NCI-H82 treated with DMSO at 0.1 percent for 48 hours (cell line): ENCODE results near the gene CTAG2.
"Not testable (repeated sequence)": the region's sequence is repeated elsewhere in the genome, so short reads cannot be mapped to it uniquely, and the experiment has no call there.

Experiments used
- DNase-seq: peaks from one replicate; lab custom pipeline; 2025; ENCODE audit not compliant: unreplicated experiment; lab: John Stamatoyannopoulos, UW

Gene CTAG2

DNA sequence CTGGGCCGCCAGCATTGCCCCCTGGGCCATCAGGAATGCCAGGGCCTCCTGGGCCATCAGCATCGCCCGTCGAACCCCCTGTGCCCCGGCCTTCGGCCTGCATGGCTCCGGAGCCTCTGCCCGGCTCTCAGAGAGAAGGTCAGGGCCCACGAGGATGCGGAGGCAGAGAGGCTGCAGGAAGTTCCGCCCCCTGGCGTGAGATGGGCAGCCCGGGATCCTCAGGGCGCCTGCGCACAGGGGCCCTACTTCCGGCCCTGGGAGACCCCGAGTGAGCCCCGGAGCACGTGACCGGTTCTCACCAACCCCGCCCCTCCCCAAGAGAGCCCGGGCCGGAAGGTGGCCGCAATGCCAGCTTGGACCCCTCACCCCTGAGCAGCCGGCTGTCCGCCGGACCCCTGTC, at the start of gene CTAG2:
TSS of gene CTAG2 (minus strand) at position 167 of the 400 bp plus-strand sequence. CDS start at position 103, 64 bp downstream.
- DNase-seq: not testable (repeated sequence)

DNA sequence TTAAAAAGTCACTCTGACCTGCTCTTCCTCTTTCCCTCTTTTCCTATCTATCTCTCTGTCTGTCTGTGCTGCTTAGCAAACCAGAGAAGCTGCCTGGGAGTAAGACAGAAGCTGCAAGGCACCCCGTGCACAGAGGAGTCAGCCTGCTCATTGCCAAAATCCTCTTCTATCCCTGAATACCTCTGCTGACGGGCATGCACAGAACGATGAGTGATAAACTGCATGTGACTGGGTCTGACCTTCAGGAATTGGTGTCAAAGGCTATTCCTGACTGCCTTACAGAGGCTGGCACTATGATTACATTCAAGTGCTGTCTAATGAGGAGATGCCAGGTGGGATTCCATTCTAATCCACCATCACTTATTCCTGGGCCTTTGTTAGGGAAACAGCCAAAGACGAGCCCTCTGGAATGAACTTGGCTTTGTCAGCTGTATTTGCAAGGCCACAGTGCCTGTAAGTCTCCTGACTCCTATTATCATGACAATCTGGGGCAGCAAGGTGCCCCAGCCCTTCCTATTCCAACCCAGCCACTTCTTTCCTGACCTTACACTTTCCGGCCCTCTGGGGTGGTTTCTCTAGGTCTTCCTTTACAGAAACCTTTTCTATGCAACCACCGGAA, 45.4 kb upstream of the CTAG2 start:
- DNase-seq: no peak

DNA sequence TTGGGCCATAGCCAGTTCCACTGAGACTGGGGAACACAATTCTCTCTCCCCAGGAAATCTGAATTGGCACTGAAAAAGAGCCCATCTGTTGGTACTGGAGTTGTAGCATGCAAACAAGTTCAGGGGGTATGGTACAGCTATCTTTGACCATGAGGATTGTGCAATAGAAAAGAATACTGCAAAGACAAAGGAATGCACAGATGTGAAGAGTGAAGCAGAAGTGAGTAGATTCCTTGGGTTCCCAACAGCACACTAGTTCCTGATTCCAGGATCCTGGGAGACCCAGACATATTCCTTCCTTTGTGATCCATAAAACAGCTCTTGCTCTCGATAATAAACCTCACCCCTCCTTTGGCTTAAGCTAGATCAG, 43.3 kb upstream of the CTAG2 start:
- no peak for DNase-seq

DNA sequence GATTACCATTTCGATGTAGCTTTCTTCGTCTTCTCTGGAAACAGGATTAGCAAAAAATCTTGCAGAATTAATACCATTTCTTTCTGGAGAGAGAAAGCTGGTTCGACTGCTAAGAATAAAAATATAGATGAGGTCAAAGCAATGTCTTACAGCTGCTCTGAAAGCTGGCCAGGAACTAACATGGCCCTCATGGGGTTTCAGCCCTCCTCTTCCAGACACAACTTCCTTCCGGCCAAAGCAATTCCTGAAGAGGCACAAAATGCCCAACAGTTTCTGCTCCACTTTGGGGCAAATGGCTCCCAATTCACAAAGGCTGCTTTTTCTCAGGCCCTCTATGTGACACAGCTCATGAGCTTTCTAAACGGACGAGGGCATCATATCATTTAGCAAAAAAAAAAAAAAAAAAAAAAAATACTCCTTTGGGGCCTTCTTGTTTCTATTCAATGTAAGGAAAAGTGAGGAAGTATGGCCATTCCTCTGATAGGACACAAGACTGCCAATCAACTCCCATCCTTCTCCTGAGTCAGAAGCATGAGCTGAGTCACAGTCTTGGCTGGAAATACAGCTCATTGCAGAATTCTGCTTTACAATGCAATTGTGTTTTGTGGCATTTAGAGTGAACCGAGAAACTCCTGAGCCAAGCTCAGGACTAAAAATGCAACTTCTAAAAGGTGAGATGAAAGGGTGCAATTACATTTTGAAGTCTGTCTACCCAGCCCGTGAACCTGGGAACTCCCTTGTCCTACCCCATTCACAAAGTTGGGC, 42.7 kb upstream of the CTAG2 start:
- DNase-seq: no peak

DNA sequence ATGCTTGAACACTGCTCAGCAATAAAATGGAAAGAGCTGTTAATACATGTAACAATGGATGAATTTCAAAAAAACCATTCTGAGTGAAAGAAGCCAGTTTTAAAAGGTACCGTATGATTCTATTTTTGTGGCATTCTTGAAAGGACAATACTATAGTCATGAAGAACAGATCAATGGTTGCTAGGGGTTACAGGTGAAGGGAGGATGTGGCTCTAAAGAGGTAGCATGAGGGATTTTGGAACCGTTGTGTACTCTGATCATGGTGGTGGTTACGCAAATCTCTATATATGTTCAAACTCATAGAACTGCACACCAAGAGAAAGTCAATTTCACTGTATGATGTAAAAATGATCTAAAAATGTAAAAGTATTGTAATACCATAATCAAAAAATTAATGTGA, 40.0 kb upstream of the CTAG2 start:
- DNase-seq: no peak

DNA sequence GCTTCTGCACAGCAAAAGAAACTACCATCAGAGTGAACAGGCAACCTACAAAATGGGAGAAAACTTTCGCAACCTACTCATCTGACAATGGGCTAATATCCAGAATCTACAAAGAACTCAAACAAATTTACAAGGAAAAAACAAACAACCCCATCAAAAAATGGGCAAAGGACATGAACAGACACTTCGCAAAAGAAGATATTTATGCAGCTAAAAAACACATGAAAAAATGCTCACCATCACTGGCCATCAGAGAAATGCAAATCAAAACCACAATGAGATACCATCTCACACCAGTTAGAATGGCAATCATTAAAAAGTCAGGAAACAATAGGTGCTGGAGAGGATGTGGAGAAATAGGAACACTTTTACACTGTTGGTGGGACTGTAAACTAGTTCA, 37.1 kb upstream of the CTAG2 start:
- not testable (repeated sequence) for DNase-seq

DNA sequence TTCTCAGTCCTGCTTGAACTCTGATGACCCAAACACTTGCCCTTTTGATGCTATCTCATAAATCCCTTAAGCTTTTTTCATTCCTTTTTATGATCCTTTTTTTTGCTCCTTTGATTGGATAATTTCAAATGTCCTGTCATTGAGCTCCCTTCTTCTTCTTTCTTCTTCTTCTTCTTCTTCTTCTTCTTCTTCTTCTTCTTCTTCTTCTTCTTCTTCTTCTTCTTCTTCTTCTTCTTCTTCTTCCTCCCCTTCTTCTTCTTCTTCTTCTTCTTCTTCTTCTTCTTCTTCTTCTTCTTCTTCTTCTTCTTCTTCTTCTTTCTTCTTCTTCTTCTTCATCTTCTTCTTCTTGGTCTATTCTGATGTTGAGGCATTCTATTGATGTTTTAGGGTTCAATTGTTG, 18.7 kb upstream of the CTAG2 start:
- DNase-seq: not testable (repeated sequence)

DNA sequence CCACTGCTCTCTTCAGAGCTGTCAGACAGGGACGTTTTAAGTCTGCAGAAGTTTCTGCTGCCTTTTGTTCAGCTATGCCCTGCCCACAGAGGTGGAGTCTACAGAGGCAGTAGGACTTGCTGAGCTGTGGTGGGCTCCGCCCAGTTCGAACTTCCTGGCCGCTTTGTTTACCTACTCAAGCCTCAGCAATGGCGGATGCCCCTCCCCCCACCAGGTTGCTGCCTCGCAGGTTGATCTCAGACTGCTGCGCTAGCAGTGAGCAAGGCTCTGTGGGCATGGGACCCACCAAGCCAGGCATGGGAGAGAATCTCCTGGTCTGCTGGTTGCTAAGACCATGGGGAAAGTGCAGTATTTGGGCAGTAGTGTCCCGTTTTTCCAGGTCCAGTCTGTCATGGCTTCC, 17.5 kb upstream of the CTAG2 start:
- not testable (repeated sequence) for DNase-seq

DNA sequence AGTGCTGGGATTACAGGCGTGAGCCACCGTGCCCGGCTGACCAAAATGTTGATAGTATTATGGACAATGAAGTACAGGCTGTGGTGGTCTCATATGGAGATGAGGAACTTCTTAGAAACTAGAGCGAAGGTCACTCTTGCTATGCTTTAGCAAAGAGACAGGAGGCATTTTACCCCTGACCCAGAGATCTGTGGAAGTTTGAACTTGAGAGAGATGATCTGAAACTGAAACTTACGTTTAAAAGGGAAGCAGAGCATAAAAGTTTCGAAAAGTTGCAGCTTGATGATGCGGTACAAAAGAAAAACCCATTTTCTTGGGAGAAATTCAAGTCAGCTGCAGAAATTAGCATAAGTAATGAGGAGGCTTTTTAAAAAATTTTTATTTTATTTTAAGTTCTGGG, 8.5 kb upstream of the CTAG2 start:
- no peak for DNase-seq

DNA sequence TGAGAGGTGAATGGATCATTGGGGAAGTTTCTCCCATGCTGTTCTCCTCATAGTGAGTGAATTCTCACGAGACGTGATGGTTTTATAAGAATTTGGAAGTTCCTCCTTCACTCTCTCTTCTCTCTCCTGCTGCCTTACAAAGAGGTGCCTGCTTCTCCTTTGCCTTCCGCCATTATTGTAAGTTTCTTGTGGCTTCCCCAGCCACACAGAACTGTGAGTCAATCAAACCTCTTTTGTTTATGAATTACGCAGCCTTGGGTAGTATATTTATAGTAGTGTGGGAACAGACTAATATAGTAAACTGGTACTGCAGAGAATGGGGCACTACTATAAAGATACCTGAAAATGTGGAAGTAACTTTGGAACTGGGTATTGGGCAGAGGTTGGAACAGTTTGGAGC, 7.8 kb upstream of the CTAG2 start:
- no peak for DNase-seq

DNA sequence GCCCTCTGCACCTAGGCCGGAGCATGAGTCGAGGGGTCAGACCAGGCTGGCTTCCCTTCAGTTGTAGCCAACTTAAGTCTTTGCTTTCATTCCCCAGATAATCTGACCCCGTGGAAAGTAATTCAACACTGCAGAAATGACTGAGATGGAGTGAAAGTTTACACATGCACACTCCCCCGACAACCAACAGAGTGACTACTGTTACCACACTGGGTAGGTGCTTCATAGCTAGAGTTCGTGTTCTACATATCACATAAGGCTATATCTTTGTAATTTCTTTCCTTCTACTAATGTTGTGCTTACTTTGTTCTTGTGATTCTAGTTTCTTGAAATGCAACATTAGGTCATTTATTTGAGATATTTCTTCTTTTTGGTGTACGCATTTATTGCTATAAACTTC, 7.2 kb upstream of the CTAG2 start:
- no peak for DNase-seq

DNA sequence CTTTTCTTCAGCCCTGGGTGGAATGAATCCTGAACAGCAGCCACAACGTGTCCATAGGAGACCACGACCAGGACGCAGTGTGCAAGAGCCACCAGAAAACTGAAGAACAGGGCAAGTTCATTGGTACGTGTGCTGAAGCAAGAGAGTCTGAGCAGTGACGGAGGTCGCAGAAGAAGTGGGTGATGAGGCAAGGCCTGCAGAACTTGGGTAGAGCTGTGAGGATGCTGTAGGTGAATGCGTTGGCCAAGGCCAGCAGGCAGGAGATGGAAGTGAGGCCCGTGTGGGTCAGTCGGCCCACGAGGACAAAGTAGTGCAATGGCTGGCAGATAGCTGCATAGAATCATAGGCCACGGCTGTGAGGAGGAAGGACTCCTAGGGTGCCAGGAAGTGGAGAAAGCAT, 5.6 kb upstream of the CTAG2 start:
- DNase-seq: no peak

DNA sequence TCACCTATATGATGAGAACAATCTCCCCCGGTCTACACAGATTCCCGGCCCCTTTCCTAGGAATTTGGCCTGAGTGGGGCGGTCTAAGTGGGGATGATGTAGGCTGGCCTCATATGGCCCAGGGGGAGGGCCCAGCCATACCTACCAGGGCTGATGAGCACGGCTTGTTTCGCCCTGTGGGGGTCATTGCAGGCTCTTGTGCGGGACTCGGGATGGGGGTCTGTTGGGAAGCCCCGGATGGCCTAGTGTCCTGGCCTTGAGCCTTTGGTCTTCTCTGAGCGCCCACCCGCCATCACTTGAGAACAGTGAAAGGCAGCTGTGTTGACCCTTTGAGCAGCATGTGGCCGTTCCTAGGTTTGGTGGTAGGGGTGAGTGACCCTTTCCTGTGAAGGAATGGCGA, 4.8 kb upstream of the CTAG2 start:
- no peak for DNase-seq

DNA sequence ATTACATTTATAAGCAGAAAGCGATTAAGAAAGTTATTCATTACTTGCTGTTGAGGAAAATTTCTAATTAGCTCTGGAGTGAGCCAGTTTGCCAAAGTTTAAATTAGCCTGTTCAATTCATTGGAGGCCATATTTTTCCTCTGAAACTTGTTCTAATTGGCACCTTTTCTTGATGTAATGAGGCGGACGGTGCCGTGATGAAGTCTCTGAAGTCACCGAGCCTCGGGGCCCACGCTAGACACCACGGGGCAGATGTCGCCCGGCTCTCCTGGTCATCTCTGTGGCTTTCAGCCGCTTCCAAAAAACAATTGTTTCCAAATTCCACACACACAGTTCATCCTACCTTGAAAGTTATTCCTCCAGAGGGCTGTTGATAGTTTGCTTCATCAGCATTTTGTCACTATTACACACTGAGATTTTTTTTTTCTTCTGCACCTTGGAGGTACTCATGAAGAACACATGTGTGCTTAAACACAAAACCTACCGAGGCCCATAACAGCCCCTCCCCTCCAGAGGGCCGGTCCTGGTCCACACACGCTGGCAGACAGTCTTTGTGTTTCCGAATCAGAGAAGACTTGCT, 3.9 kb upstream of the CTAG2 start:
- no peak for DNase-seq

DNA sequence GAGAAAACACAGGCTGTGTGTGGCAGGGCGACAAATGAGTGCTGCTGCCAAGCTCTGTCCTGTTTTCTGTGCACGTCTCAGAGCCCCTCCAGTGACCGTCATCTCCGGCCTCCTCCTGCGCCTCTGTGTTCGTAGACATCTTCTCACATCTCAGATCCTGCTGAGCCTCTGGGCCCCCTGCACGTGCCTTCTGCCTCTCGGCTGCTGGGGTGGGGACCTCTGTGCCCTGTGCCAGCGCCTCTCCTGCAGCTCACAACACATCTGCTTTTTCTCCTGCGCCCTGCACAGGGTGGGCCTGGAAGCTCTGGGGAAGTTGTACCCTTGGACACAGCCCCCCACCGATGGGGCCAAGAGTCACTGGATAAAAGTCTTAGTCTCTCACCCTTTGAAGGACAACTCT, 2.4 kb upstream of the CTAG2 start:
- no peak for DNase-seq

DNA sequence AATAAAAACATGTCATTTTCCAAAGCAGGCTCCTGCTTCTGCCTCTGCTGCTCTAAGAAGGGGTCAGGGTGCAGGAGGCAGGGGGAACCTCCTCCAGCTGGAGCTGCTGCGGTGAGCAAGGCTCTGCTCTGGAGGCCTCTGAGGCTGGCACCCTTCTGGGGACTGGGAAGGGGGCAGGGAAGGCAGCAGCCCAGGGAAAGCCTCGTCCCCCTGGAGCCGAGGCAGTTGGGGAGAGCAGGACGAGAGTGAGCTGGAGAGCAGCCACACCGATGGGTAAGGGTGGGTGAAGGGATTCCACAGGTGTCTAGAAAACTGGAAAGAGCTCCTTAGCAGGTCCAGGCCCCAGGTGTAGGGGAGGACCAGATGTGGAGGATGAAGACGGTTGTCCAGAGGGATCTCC, 2.0 kb upstream of the CTAG2 start:
- DNase-seq: no peak

DNA sequence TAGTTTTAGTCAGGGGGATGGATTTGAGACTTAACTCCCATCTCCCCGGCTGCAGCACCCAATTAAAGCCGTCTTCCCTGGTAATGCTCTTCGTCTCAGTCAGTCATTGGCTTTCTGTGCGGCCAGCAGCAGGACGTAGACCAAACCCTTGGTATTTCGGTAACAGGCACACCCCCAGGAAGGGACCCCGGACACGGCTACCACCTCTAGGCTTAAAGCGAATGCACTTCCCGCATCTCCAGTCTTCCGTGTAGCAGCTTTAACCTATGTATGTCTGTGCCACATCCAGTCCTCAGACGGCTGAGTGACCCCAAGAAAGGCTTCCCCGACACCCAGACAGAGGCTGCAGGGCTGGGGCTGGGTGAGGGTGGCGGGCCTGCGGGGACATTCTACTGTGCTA, 1.5 kb upstream of the CTAG2 start:
- no peak for DNase-seq

DNA sequence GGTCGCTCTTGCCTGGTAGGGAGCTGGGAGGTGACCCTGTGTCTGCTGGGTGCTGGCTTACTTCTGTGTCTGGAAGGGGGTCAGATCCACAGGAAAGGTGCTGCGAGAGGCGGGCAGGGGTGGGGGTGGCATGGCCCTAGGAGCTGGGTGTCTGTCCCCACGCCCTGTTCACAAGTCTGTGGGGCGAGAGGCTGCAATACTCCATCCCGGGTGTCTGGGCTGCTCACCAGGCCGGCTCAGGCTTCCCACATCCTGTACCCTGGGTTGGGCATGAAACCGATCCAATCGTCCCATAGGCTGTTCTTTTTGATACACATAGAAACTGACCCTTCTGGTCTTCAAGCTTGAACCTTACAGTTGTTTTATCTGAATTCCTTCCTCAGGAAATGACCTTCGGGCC, 993 bp upstream of the CTAG2 start:
- DNase-seq: no peak

DNA sequence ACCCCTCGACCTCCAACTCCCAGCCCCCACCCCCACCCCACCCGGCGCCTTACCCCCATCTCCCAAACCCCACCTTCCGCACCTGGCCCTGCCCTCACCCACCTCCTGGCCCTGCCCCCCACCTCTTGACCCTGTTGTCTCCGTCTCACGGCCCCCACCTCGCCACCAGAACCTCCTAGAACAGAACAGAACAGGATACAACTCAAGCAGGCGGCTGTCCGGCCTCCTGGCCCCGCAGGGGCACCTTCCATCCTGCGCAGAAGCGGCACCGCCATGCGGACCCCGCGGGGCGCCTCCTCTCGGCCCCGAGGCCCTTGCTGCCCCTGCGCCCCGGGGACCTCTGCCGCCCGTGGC, 354 bp downstream of the CTAG2 start:
- no peak for DNase-seq

DNA sequence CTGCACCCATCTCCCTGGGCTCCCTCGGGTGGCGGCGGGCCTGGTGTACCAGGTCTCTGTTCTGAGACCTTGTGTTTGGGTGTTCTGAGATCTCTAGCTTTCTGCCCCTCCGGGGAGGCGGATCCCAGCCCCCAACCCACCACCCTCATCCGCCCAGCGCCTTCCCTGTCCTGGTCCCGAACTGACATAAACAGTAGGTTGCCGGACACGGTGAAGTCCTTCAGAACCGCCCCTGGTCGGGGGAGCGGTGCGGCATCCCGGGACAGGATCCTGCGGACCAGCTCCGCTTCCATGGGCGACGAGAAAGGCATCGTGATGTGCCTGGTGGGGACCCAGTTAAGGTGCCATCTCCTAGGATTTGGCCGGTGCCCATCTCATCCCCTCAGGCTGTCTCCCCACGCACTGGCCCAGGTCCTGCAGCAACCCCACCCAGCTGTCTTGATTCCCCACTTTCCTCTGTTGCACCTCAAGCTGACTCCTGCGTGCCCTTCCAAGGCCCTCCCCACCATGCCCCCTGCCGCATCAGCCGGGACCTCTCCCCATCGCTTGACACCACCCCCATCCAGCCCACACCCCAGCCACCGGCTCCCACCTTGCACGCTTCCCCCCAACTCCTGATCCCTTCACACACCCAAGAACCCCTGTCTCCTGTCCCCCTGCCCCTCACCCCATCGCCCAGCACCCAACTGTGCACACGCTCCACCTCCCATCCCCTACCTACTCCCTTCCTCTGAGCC, 900 bp downstream of the CTAG2 start:
- no peak for DNase-seq

DNA sequence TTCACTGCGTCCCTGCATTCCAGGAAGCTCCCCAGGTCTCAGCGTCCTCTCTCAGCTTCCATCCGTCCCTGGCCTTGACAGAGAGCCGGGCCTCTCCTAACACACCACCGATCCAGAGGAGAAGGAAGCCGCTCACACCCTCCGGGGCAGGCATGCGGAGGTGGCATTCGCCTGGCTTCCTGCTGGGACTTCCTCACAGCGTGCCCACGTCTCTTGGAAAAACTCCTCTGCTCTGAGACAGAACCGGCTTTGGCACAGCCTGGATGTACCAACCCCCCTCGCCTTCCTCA, 3.2 kb downstream of the CTAG2 start:
- no peak for DNase-seq

DNA sequence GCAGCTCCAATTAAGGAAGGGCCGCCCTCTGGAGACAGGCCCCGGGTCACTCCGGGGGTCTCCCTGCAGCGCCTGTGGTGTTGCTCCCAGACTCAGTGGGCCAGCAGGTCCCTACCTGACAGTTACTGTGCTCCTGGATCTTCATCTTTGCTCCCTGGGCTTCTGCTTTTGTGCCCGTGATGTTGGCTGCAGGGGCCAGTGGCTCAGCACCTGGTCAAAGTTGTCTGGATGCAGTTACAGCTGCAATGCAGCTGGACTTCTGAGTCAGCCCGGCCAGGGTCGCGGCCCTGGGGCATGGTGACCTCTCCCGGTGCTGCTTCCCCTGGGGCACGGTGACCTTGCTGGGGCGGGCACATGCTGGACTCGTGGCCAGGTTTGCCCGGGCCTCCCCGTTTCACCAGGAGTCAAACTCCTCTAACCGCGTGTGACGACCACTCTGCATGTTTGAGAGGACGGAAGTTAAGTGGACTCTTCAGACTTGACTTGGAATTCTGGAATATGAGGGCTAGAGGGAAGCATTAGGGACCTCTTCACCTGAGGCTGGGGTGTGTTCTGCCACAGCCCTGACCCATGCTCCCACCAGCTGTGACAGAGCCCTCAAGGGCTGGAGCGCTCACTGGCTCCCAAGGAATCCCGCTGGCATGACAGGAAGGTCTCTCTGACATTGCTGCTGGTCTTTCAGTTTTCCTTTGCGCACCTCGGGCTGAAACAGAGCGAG, 3.7 kb downstream of the CTAG2 start:
- DNase-seq: no peak
